ENCODE results near the gene ALDH1B1.

GRCh38 chr9:38362852-38363588 is 29.5 kb upstream of the ALDH1B1 start:
- TF ChIP-seq CTCF (conservative IDR thresholded peaks at IDR 0.05) (peak; percentile 71), EZH2 (IDR thresholded peaks at IDR 0.05; ENCODE audit: low read depth) (no peak)
